HepG2 (cell line): ENCODE measurements around the gene EGR4. TPM values are rescaled to one million over a fixed set of nuclear protein-coding genes. Genes with fewer than 3 reads are reported as not detected.
A peak's percentile ranks its signal among the peaks of the same experiment; 100 is the strongest.

Source experiments
- ATAC-seq: fragments of 200-7000 bp; cut with Tn5 transposase; 3 replicates; pipeline ENCODE4 v1.9.1; 2020; ENCODE audit warnings: mild to moderate bottlenecking, moderate library complexity
- BruUV-seq: library from RNA; stranded (reverse); fragments of 400-500 nt; replicated peaks from 2 replicates; lab custom pipeline; 2021; lab: Mats Ljungman, UMichigan
- CTCF ChIA-PET: fragments of 300-600 bp; formaldehyde crosslinking; extraction: SDS; loops from one replicate; lab custom pipeline; 2021; ENCODE audit warnings: low total read pairs, inconsistent platforms, low intra/inter-chr PET ratio; lab: Yijun Ruan, JAX
- POLR2A ChIA-PET: fragments of 350-600 bp; sonication (Branson Sonifier 250); formaldehyde crosslinking; loops from one replicate; lab custom pipeline; 2020; ENCODE audit warnings: antibody characterized with exemption, inconsistent platforms; lab: Yijun Ruan, JAX
- DNase-seq: peaks from one replicate; pipeline ENCODE4 v3.0.0-alpha.2; 2015; ENCODE audit warnings: low spot score
- FAIRE-seq: peaks from 3 replicates; lab custom pipeline; 2011; peaks lifted over from hg19 to GRCh38; lab: Jason Lieb, UNC
- H2AFZ ChIP-seq: one replicate; pipeline ENCODE4 v1.6.1; 2011; ENCODE audit warnings: low read length, inconsistent platforms
- H3K27ac ChIP-seq: fragments of 300-600 bp; 3 replicates; pipeline ENCODE4 v1.8.0; 2011; ENCODE audit warnings: mixed run types, mild to moderate bottlenecking, mixed read lengths, low read length, inconsistent platforms; ENCODE audit not compliant: insufficient read depth; ENCODE audit errors: extremely low read length
- H3K27me3 ChIP-seq, 2 experiments: fragments of 200-600 bp in 1 of 2; 2 replicates in 1 of 2; 3 replicates in 1 of 2; pipeline versions ENCODE4 v1.6.0 to v1.8.0; 2011; ENCODE audit warnings: low read length in 2 of 2, mild to moderate bottlenecking in 2 of 2, moderate library complexity in 2 of 2, inconsistent platforms in 1 of 2; ENCODE audit not compliant: insufficient read depth in 2 of 2, control insufficient read depth in 1 of 2
- H3K36me3 ChIP-seq, 2 experiments: fragments of 200-600 bp in 1 of 2; replicated peaks in 1 of 2; 2 replicates in 1 of 2; 3 replicates in 1 of 2; pipeline versions ENCODE4 v1.5.1 to v1.8.0; 2011; ENCODE audit warnings: low read length in 2 of 2, inconsistent platforms in 1 of 2; ENCODE audit not compliant: insufficient read depth in 2 of 2, control insufficient read depth in 1 of 2
- H3K4me1 ChIP-seq: 2 replicates; pipeline ENCODE4 v1.5.1; 2012; ENCODE audit warnings: low read length, inconsistent platforms; ENCODE audit not compliant: insufficient read depth
- H3K4me2 ChIP-seq: 2 replicates; pipeline ENCODE4 v1.6.0; 2011; ENCODE audit warnings: low read depth, low read length, inconsistent platforms
- H3K4me3 ChIP-seq, 3 experiments: fragments of 200-600 bp in 1 of 3; sonication (generic), shearing (Covaris generic) in 1 of 3; replicated peaks in 1 of 3; 2 replicates each; pipeline ENCODE4 v1.5.1; 2011 to 2016; ENCODE audit warnings: low read length in 3 of 3, inconsistent platforms in 2 of 3, low read depth in 2 of 3, mild to moderate bottlenecking in 2 of 3, control low read depth in 1 of 3, mixed read lengths in 1 of 3; ENCODE audit not compliant: insufficient read depth in 1 of 3
- H3K79me2 ChIP-seq: one replicate; pipeline ENCODE4 v1.6.1; 2011; ENCODE audit warnings: low read length, inconsistent platforms; ENCODE audit not compliant: insufficient read depth
- H3K9ac ChIP-seq: 2 replicates; pipeline ENCODE4 v1.6.0; 2011; ENCODE audit warnings: mild to moderate bottlenecking, low read depth, low read length, inconsistent platforms; ENCODE audit not compliant: insufficient read depth
- H3K9me3 ChIP-seq: 2 replicates; pipeline ENCODE4 v1.5.1; 2012; ENCODE audit warnings: mild to moderate bottlenecking, low read length
- H4K20me1 ChIP-seq: 2 replicates; pipeline ENCODE4 v1.6.0; 2011; ENCODE audit warnings: inconsistent platforms, mild to moderate bottlenecking, low read length, moderate library complexity; ENCODE audit not compliant: insufficient read depth
- AHR ChIP-seq: IDR thresholded peaks from 2 replicates; pipeline ENCODE4 v1.6.1; 2018; ENCODE audit warnings: missing genetic modification reagents, missing compliant biosample characterization
- CENPT ChIP-seq: sonication (generic); formaldehyde crosslinking; IDR thresholded peaks from 2 replicates; pipeline ENCODE4 v1.8.0; 2022; ENCODE audit warnings: low read depth, mild to moderate bottlenecking, moderate library complexity, missing genetic modification reagents
- FOXO1 ChIP-seq: sonication (generic); formaldehyde crosslinking; IDR thresholded peaks from 2 replicates; pipeline ENCODE4 v1.4.0; 2020; ENCODE audit warnings: missing genetic modification reagents
- HES4 ChIP-seq: sonication (generic); formaldehyde crosslinking; IDR thresholded peaks from 2 replicates; pipeline ENCODE4 v1.9.0; 2021; ENCODE audit warnings: mild to moderate bottlenecking, missing genetic modification reagents, borderline replicate concordance
- HMGXB4 ChIP-seq, 2 experiments: sonication (generic) in 1 of 2; formaldehyde crosslinking in 1 of 2; IDR thresholded peaks; 2 replicates each; pipeline versions ENCODE4 v1.4.0 to v1.6.1; 2018 to 2020; ENCODE audit warnings: missing genetic modification reagents in 2 of 2, borderline replicate concordance in 1 of 2, low read depth in 1 of 2, mild to moderate bottlenecking in 1 of 2, missing biosample characterization in 1 of 2
- KDM2A ChIP-seq: sonication (generic); formaldehyde crosslinking; IDR thresholded peaks from 2 replicates; pipeline ENCODE4 v1.4.0; 2020; ENCODE audit warnings: low read depth, missing genetic modification reagents, borderline replicate concordance
- MAFF ChIP-seq: IDR thresholded peaks from 2 replicates; pipeline ENCODE4 v1.6.1; 2011; ENCODE audit warnings: low read depth, low read length, improper control_type of control experiment
- PRDM4 ChIP-seq: sonication (generic); formaldehyde crosslinking; IDR thresholded peaks from 2 replicates; pipeline ENCODE4 v1.9.0; 2021; ENCODE audit warnings: missing genetic modification reagents, borderline replicate concordance
- RBAK ChIP-seq: sonication (generic); formaldehyde crosslinking; IDR thresholded peaks from 2 replicates; pipeline ENCODE4 v1.5.1; 2020; ENCODE audit warnings: mild to moderate bottlenecking, missing genetic modification reagents
- SRY ChIP-seq: sonication (generic); formaldehyde crosslinking; IDR thresholded peaks from 2 replicates; pipeline ENCODE4 v1.8.0; 2022; ENCODE audit warnings: mild to moderate bottlenecking, missing genetic modification reagents
- THAP7 ChIP-seq: sonication (generic); formaldehyde crosslinking; IDR thresholded peaks from 2 replicates; pipeline ENCODE4 v1.8.1; 2023; ENCODE audit warnings: mild to moderate bottlenecking, missing genetic modification reagents
- ZBTB20 ChIP-seq: sonication (generic); formaldehyde crosslinking; IDR thresholded peaks from 2 replicates; pipeline ENCODE4 v1.8.1; 2023; ENCODE audit warnings: missing genetic modification reagents, low read depth, mild to moderate bottlenecking, borderline replicate concordance
- ZBTB7B ChIP-seq: sonication (generic); formaldehyde crosslinking; IDR thresholded peaks from 2 replicates; pipeline ENCODE4 v1.4.0; 2020; ENCODE audit warnings: missing genetic modification reagents
- ZFP37 ChIP-seq: sonication (generic); formaldehyde crosslinking; IDR thresholded peaks from 2 replicates; pipeline ENCODE4 v1.4.0; 2020; ENCODE audit warnings: missing genetic modification reagents, borderline replicate concordance
- ZFY ChIP-seq: sonication (generic); formaldehyde crosslinking; IDR thresholded peaks from 2 replicates; pipeline ENCODE4 v1.4.0; 2020; ENCODE audit warnings: missing genetic modification reagents
- ZNF101 ChIP-seq: sonication (generic); formaldehyde crosslinking; IDR thresholded peaks from 2 replicates; pipeline ENCODE4 v1.4.0; 2020; ENCODE audit warnings: mild to moderate bottlenecking, low read depth, missing genetic modification reagents, borderline replicate concordance
- ZNF33A ChIP-seq: sonication (generic); formaldehyde crosslinking; IDR thresholded peaks from 2 replicates; pipeline ENCODE4 v1.5.1; 2020; ENCODE audit warnings: missing genetic modification reagents, mild to moderate bottlenecking, moderate library complexity, borderline replicate concordance
- ZNF576 ChIP-seq: sonication (generic); formaldehyde crosslinking; IDR thresholded peaks from 2 replicates; pipeline ENCODE4 v1.4.0; 2020; ENCODE audit warnings: mild to moderate bottlenecking, missing genetic modification reagents
- ZNF605 ChIP-seq: sonication (generic); formaldehyde crosslinking; IDR thresholded peaks from 2 replicates; pipeline ENCODE4 v1.8.0; 2022; ENCODE audit warnings: mild to moderate bottlenecking, missing genetic modification reagents
- WGBS: methylation state at CpG from one replicate; pipeline ENCODE4 v1.1.6; 2017; ENCODE audit warnings: low lambda C conversion rate; 5-methylcytosine and 5-hydroxymethylcytosine counted together
- in situ Hi-C: cut with HindIII; loops from 2 replicates; pipeline ENCODE4 v1.10.0; 2017; ENCODE audit warnings: low pct_unique_long_range_greater_than_20kb; ENCODE audit not compliant: extremely low pct_ligation_motif_present
- intact Hi-C: fragments of 100-400 bp; cut with micrococcal nuclease; formaldehyde crosslinking; loops from one replicate; pipeline ENCODE4 v1.10.0; 2022; ENCODE audit not compliant: unreplicated experiment
- polyA plus RNA-seq, 8 experiments: library from polyadenylated mRNA; depleted of rRNA in 3 of 8; stranded (reverse) in 7 of 8; unstranded in 1 of 8; fragments of >200 nt; fragmentation: Illumina TruSeq in 4 of 8; extraction: Trizol in 4 of 8; gene quantifications; 2 replicates each; pipeline versions ENCODE4 v1.2.1 to v1.2.3, GENCODE V29; 2011 to 2016; ENCODE audit warnings: low read depth in 4 of 8, missing spikeins in 1 of 8, mixed read lengths in 1 of 8; ENCODE audit not compliant: insufficient read depth in 1 of 8
- total RNA-seq, 5 experiments: library from RNA; depleted of rRNA; stranded (reverse); fragments of >200 nt; fragmentation: Illumina TruSeq; extraction: Trizol; gene quantifications; 2 replicates each; pipeline ENCODE4 v1.2.3, GENCODE V29; 2016; ENCODE audit warnings: low read depth in 1 of 5

The EGR4 gene
- total and polyA plus RNA-seq, 2 of the 13 experiments (the other 11 are each of a cell fraction or from before 2014, with no cell fraction given): not detected

- in situ Hi-C loops: no loop called here
- no peaks in the 10 kb centered on the region for H3K9me3 ChIP-seq
- TF ChIP-seq HES4 (CRISPR knock-in tag) (peak; percentile 92), ZNF33A (CRISPR knock-in tag) (no peak), AHR (CRISPR knock-in tag) (peak; percentile 85; the same call in 1 of the 2 replicates), RBAK (no peak), ZFP37 (peak; percentile 89; the same call in 1 of the 2 replicates), ZBTB20 (CRISPR knock-in tag) (peak; percentile 80; the same call in 1 of the 2 replicates), HMGXB4 (CRISPR knock-in tag; IDR thresholded peaks at IDR 0.05; ENCODE audit: borderline replicate concordance in 1 of 2, low read depth in 1 of 2) (no peak), PRDM4 (CRISPR knock-in tag) (0 out of 2 replicates have a peak, but pooled peaks have one; percentile 36), MAFF (no peak), ZFY (CRISPR knock-in tag) (peak; percentile 38; the same call in 1 of the 2 replicates), CENPT (CRISPR knock-in tag) (peak; percentile 47; the same call in 1 of the 2 replicates), THAP7 (CRISPR knock-in tag) (0 out of 2 replicates have a peak, but pooled peaks have one; percentile 52), ZNF576 (CRISPR knock-in tag) (peak; percentile 83; the same call in 1 of the 2 replicates), ZBTB7B (CRISPR knock-in tag) (peak; percentile 72), FOXO1 (0 out of 2 replicates have a peak, but pooled peaks have one; percentile 48), ZNF605 (CRISPR knock-in tag) (peak; percentile 92), KDM2A (CRISPR knock-in tag) (peak; percentile 90; the same call in 1 of the 2 replicates), SRY (CRISPR knock-in tag) (peak; percentile 77; the same call in 1 of the 2 replicates), ZNF101 (CRISPR knock-in tag) (no peak)
Observed at GRCh38 chr2:73291093-73291460, 2.3 kb downstream of the EGR4 start.

More at GRCh38 chr2:73291093-73291460, 2.3 kb downstream of the EGR4 start:
- POLR2A ChIA-PET: no interaction called here
- FAIRE-seq (peak; percentile 12), DNase-seq (no peak), ATAC-seq (peak; percentile 52)
- Histone ChIP-seq H3K27ac (no peak overlapping the region), H3K27me3 (peaks cover 9 to 53% of the 10 kb centered on the region in 2 experiments; a peak in 4 of 5 replicates), H3K4me3 (peak overlapping the region in 1 of 3 experiments; percentile 1; a peak in 1 of 6 replicates), H2AFZ (no peak overlapping the region), H3K4me2 (no peak overlapping the region), H3K36me3 (no peaks in the 10 kb centered on the region), H3K9ac (no peak overlapping the region), H3K79me2 (no peaks in the 10 kb centered on the region), H4K20me1 (peaks cover 2% of the 10 kb centered on the region; the same call in 1 of the 2 replicates), H3K4me1 (peaks cover 8% of the 10 kb centered on the region; the same call in 1 of the 2 replicates)
- intact Hi-C loops: loop anchor here (2.0 kb wide), 1 partner anchor 28 kb away; no protein-coding TSS in a partner anchor
- no TSS peak for BruUV-seq
- CTCF ChIA-PET: no interaction called here
- 9% methylated on average over 34 of the region's 34 CpGs for WGBS
